ENCODE results near the gene HCK. TPM values are rescaled to one million over a fixed set of nuclear protein-coding genes. Genes with fewer than 3 reads are reported as not detected.

HCK gene
- total and polyA plus RNA-seq, 7 experiments from 2014 or later: 0.09 to 129 (median 1.4) TPM

- no peaks in the 10 kb centered on the region for H3K36me3 ChIP-seq (ENCODE audit: control insufficient read depth in 2 of 3, insufficient read depth in 3 of 3, low read length in 3 of 3)
- no peak overlapping the region for H3K4me3 ChIP-seq (ENCODE audit: low read length)
- POLR2A ChIA-PET: no interaction called here
- CTCF ChIA-PET: no interaction called here
- intact Hi-C loops (cut with micrococcal nuclease): no loop called here
- no peak for DNase-seq
- no peak for ATAC-seq
- H3K4me1 Mint-ChIP-seq: peaks cover 0 to 9% (median 4%) of the 10 kb centered on the region in 7 donors
- no peaks in the 10 kb centered on the region for H3K4me1 ChIP-seq (ENCODE audit: control insufficient read depth in 2 of 2, insufficient read depth in 2 of 2, low read length in 2 of 2)
- H3K27ac Mint-ChIP-seq: no peak overlapping the region
- peaks cover 0 to 20% (median 4%) of the 10 kb centered on the region in 5 donors for H3K27me3 Mint-ChIP-seq
- no peak overlapping the region for H3K4me3 Mint-ChIP-seq
- no peaks in the 10 kb centered on the region for H3K9me3 ChIP-seq (ENCODE audit: control insufficient read depth in 2 of 3, low read length in 3 of 3)
- no peak overlapping the region for H3K27ac ChIP-seq (ENCODE audit: low read depth, low read length)
- H3K36me3 Mint-ChIP-seq: no peaks in the 10 kb centered on the region
- no peaks in the 10 kb centered on the region for H3K27me3 ChIP-seq (ENCODE audit: control insufficient read depth in 2 of 2, insufficient read depth in 2 of 2, low read length in 2 of 2)
- H3K9me3 Mint-ChIP-seq: peaks cover 0 to 2% (median 0%) of the 10 kb centered on the region in 11 donors
Observed at GRCh38 chr20:32072168-32072750, 20.2 kb downstream of the HCK start.

GRCh38 chr20:32075534-32075933 is 23.5 kb downstream of the HCK start:
- ATAC-seq: no peak
- Histone ChIP-seq H3K36me3 (ENCODE audit: control insufficient read depth in 2 of 3, insufficient read depth in 3 of 3, low read length in 3 of 3) (no peaks in the 10 kb centered on the region), H3K4me1 (ENCODE audit: control insufficient read depth in 2 of 2, insufficient read depth in 2 of 2, low read length in 2 of 2) (no peaks in the 10 kb centered on the region), H3K27me3 (ENCODE audit: control insufficient read depth in 2 of 2, insufficient read depth in 2 of 2, low read length in 2 of 2) (no peaks in the 10 kb centered on the region), H3K27ac (ENCODE audit: low read depth, low read length) (no peak overlapping the region), H3K4me3 (ENCODE audit: low read length) (no peak overlapping the region), H3K9me3 (ENCODE audit: control insufficient read depth in 2 of 3, low read length in 3 of 3) (no peaks in the 10 kb centered on the region)
- ChIA-PET POLR2A (no interaction called here), CTCF (no interaction called here)
- Mint-ChIP-seq H3K27ac (no peak overlapping the region), H3K4me1 (peaks cover 0 to 3% (median 1%) of the 10 kb centered on the region in 7 donors), H3K9me3 (peaks cover 0 to 2% (median 0%) of the 10 kb centered on the region in 11 donors), H3K4me3 (no peak overlapping the region), H3K36me3 (no peaks in the 10 kb centered on the region), H3K27me3 (peaks cover 0 to 16% (median 0%) of the 10 kb centered on the region in 5 donors)
- DNase-seq: no peak
- intact Hi-C loops (cut with micrococcal nuclease): no loop called here

- no peak overlapping the region for H3K4me3 Mint-ChIP-seq
- H3K36me3 Mint-ChIP-seq: no peaks in the 10 kb centered on the region
- ATAC-seq (no peak), DNase-seq (no peak)
- no peaks in the 10 kb centered on the region for H3K9me3 ChIP-seq (ENCODE audit: control insufficient read depth in 2 of 3, low read length in 3 of 3)
- intact Hi-C loops (cut with micrococcal nuclease): no loop called here
- CTCF ChIA-PET: no interaction called here
- peaks cover 0 to 16% (median 4%) of the 10 kb centered on the region in 5 donors for H3K27me3 Mint-ChIP-seq
- H3K9me3 Mint-ChIP-seq: peaks cover 0 to 2% (median 0%) of the 10 kb centered on the region in 11 donors
- H3K4me1 Mint-ChIP-seq: no peaks in the 10 kb centered on the region
- H3K4me1 ChIP-seq (ENCODE audit: control insufficient read depth in 2 of 2, insufficient read depth in 2 of 2, low read length in 2 of 2): no peaks in the 10 kb centered on the region
- H3K27me3 ChIP-seq (ENCODE audit: control insufficient read depth in 2 of 2, insufficient read depth in 2 of 2, low read length in 2 of 2): no peaks in the 10 kb centered on the region
- peak overlapping the region in 1 of 9 donors; percentile 88 for H3K27ac Mint-ChIP-seq
- H3K36me3 ChIP-seq (ENCODE audit: control insufficient read depth in 2 of 3, insufficient read depth in 3 of 3, low read length in 3 of 3): no peaks in the 10 kb centered on the region
- no peak overlapping the region for H3K4me3 ChIP-seq (ENCODE audit: low read length)
- no peak overlapping the region for H3K27ac ChIP-seq (ENCODE audit: low read depth, low read length)
- POLR2A ChIA-PET: no interaction called here
Observed at GRCh38 chr20:32077190-32077589, 25.1 kb downstream of the HCK start.

GRCh38 chr20:32078322-32078721 is 26.3 kb downstream of the HCK start:
- Mint-ChIP-seq H3K9me3 (peaks cover 0 to 2% (median 0%) of the 10 kb centered on the region in 11 donors), H3K4me3 (no peak overlapping the region), H3K4me1 (no peaks in the 10 kb centered on the region), H3K27me3 (peaks cover 0 to 21% (median 10%) of the 10 kb centered on the region in 5 donors), H3K27ac (no peak overlapping the region), H3K36me3 (no peaks in the 10 kb centered on the region)
- intact Hi-C loops (cut with micrococcal nuclease): no loop called here
- Histone ChIP-seq H3K4me1 (ENCODE audit: control insufficient read depth in 2 of 2, insufficient read depth in 2 of 2, low read length in 2 of 2) (no peaks in the 10 kb centered on the region), H3K36me3 (ENCODE audit: control insufficient read depth in 2 of 3, insufficient read depth in 3 of 3, low read length in 3 of 3) (no peaks in the 10 kb centered on the region), H3K27ac (ENCODE audit: low read depth, low read length) (no peak overlapping the region), H3K4me3 (ENCODE audit: low read length) (no peak overlapping the region), H3K9me3 (ENCODE audit: control insufficient read depth in 2 of 3, low read length in 3 of 3) (no peaks in the 10 kb centered on the region), H3K27me3 (ENCODE audit: control insufficient read depth in 2 of 2, insufficient read depth in 2 of 2, low read length in 2 of 2) (no peaks in the 10 kb centered on the region)
- no peak for DNase-seq
- ChIA-PET POLR2A (no interaction called here), CTCF (no interaction called here)
- no peak for ATAC-seq

- no peak for ATAC-seq
- CTCF ChIA-PET: no interaction called here
- no peak overlapping the region for H3K4me3 ChIP-seq (ENCODE audit: low read length)
- POLR2A ChIA-PET: no interaction called here
- Mint-ChIP-seq H3K36me3 (no peaks in the 10 kb centered on the region), H3K4me1 (no peaks in the 10 kb centered on the region), H3K27ac (no peak overlapping the region), H3K27me3 (peaks cover 0 to 24% (median 11%) of the 10 kb centered on the region in 5 donors), H3K4me3 (no peak overlapping the region), H3K9me3 (peaks cover 0 to 2% (median 0%) of the 10 kb centered on the region in 11 donors)
- no peak overlapping the region for H3K27ac ChIP-seq (ENCODE audit: low read depth, low read length)
- H3K9me3 ChIP-seq (ENCODE audit: control insufficient read depth in 2 of 3, low read length in 3 of 3): no peaks in the 10 kb centered on the region
- intact Hi-C loops (cut with micrococcal nuclease): no loop called here
- H3K27me3 ChIP-seq (ENCODE audit: control insufficient read depth in 2 of 2, insufficient read depth in 2 of 2, low read length in 2 of 2): no peaks in the 10 kb centered on the region
- DNase-seq: no peak
- no peaks in the 10 kb centered on the region for H3K4me1 ChIP-seq (ENCODE audit: control insufficient read depth in 2 of 2, insufficient read depth in 2 of 2, low read length in 2 of 2)
- no peaks in the 10 kb centered on the region for H3K36me3 ChIP-seq (ENCODE audit: control insufficient read depth in 2 of 3, insufficient read depth in 3 of 3, low read length in 3 of 3)
Observed at GRCh38 chr20:32078791-32079190, 26.7 kb downstream of the HCK start.

GRCh38 chr20:32079655-32080109 is 27.6 kb downstream of the HCK start:
- no peaks in the 10 kb centered on the region for H3K36me3 Mint-ChIP-seq
- POLR2A ChIA-PET: no interaction called here

GRCh38 chr20:32080783-32081182 is 28.7 kb downstream of the HCK start:
- ChIA-PET CTCF (interaction anchor here (3.0 kb wide), 1 partner anchor 11 kb away, joined by 9 read pairs; no protein-coding TSS in a partner anchor), POLR2A (no interaction called here)
- Histone ChIP-seq H3K9me3 (ENCODE audit: control insufficient read depth in 2 of 3, low read length in 3 of 3) (no peaks in the 10 kb centered on the region), H3K4me1 (ENCODE audit: control insufficient read depth in 2 of 2, insufficient read depth in 2 of 2, low read length in 2 of 2) (no peaks in the 10 kb centered on the region), H3K27me3 (ENCODE audit: control insufficient read depth in 2 of 2, insufficient read depth in 2 of 2, low read length in 2 of 2) (no peaks in the 10 kb centered on the region), H3K36me3 (ENCODE audit: control insufficient read depth in 2 of 3, insufficient read depth in 3 of 3, low read length in 3 of 3) (no peaks in the 10 kb centered on the region), H3K27ac (ENCODE audit: low read depth, low read length) (no peak overlapping the region), H3K4me3 (ENCODE audit: low read length) (no peak overlapping the region)
- no peaks in the 10 kb centered on the region for H3K9me3 Mint-ChIP-seq
- no peak overlapping the region for H3K27ac Mint-ChIP-seq
- intact Hi-C loops (cut with micrococcal nuclease): no loop called here
- no peak for ATAC-seq
- no peaks in the 10 kb centered on the region for H3K4me1 Mint-ChIP-seq
- no peak overlapping the region for H3K4me3 Mint-ChIP-seq
- no peak for DNase-seq
- H3K27me3 Mint-ChIP-seq: peaks cover 3 to 24% (median 6%) of the 10 kb centered on the region in 5 donors
- H3K36me3 Mint-ChIP-seq: no peaks in the 10 kb centered on the region

More at GRCh38 chr20:32079655-32080109, 27.6 kb downstream of the HCK start:
- CTCF ChIA-PET: interaction anchor here (0.9 to 3.0 kb wide), 2 partner anchors 12 to 38 kb away, joined by 4 to 9 read pairs; no protein-coding TSS in a partner anchor
- Mint-ChIP-seq H3K9me3 (peaks cover 0 to 2% (median 0%) of the 10 kb centered on the region in 11 donors), H3K4me3 (no peak overlapping the region), H3K27me3 (peaks cover 0 to 24% (median 11%) of the 10 kb centered on the region in 5 donors), H3K4me1 (no peaks in the 10 kb centered on the region), H3K27ac (no peak overlapping the region)
- H3K27ac ChIP-seq (ENCODE audit: low read depth, low read length): no peak overlapping the region
- H3K36me3 ChIP-seq (ENCODE audit: control insufficient read depth in 2 of 3, insufficient read depth in 3 of 3, low read length in 3 of 3): no peaks in the 10 kb centered on the region
- H3K9me3 ChIP-seq (ENCODE audit: control insufficient read depth in 2 of 3, low read length in 3 of 3): no peaks in the 10 kb centered on the region
- H3K4me1 ChIP-seq (ENCODE audit: control insufficient read depth in 2 of 2, insufficient read depth in 2 of 2, low read length in 2 of 2): no peaks in the 10 kb centered on the region
- H3K4me3 ChIP-seq (ENCODE audit: low read length): no peak overlapping the region
- H3K27me3 ChIP-seq (ENCODE audit: control insufficient read depth in 2 of 2, insufficient read depth in 2 of 2, low read length in 2 of 2): no peaks in the 10 kb centered on the region
- intact Hi-C loops (cut with micrococcal nuclease): no loop called here
- ATAC-seq (no peak), DNase-seq (no peak)
